Tibial nerve (tissue), 4 donors: ENCODE results near the gene SUOX. TPM values are rescaled to one million over a fixed set of nuclear protein-coding genes. Genes with fewer than 3 reads are reported as not detected.
"Not testable (repeated sequence)": the region's sequence is repeated elsewhere in the genome, so short reads cannot be mapped to it uniquely, and the experiment has no call there.

Experiments
- DNase-seq, 2 donors: peaks; one replicate each; pipeline ENCODE4 v3.0.0-alpha.2; 2019; ENCODE audit warnings: low spot score in 2 of 2
- H3K27ac ChIP-seq, 4 donors: fragments of 200-600 bp; sonication (generic) in 3 of 4; one replicate each; pipeline ENCODE4 v1.5.1; 2017 to 2019; ENCODE audit warnings: mild to moderate bottlenecking in 1 of 4
- H3K27me3 ChIP-seq, 2 donors: fragments of 200-600 bp; sonication (generic) in 1 of 2; one replicate each; pipeline versions ENCODE4 v1.5.1 to v1.6.0; 2017 to 2019
- H3K36me3 ChIP-seq, 3 donors: fragments of 200-600 bp; sonication (generic); one replicate each; pipeline ENCODE4 v1.5.1; 2018 to 2019
- H3K4me1 ChIP-seq, 4 donors: fragments of 200-600 bp; sonication (generic) in 3 of 4; one replicate each; pipeline ENCODE4 v1.5.1; 2017 to 2019
- H3K4me3 ChIP-seq, 4 donors: fragments of 200-600 bp; sonication (generic) in 3 of 4; one replicate each; pipeline ENCODE4 v1.5.1; 2017 to 2019; ENCODE audit warnings: mild to moderate bottlenecking in 1 of 4, moderate library complexity in 1 of 4
- H3K9me3 ChIP-seq, 4 donors: fragments of 200-600 bp; sonication (generic) in 3 of 4; one replicate each; pipeline ENCODE4 v1.5.1; 2017 to 2019
- CTCF ChIP-seq, 5 experiments: fragments of 200-600 bp in 3 of 5; fragments of 450-650 bp in 2 of 5; sonication (generic) in 3 of 5; IDR thresholded peaks; one replicate each; pipeline ENCODE4 v1.5.1; 2016 to 2019; ENCODE audit warnings: antibody characterized with exemption in 5 of 5, mild to moderate bottlenecking in 3 of 5, moderate library complexity in 2 of 5
- EP300 ChIP-seq, 2 donors: sonication (generic); formaldehyde crosslinking; IDR thresholded peaks; one replicate each; pipeline ENCODE4 v1.6.1; 2017; ENCODE audit warnings: antibody characterized with exemption in 2 of 2, mild to moderate bottlenecking in 1 of 2
- POLR2A ChIP-seq, 2 donors: fragments of 450-650 bp; IDR thresholded peaks; one replicate each; pipeline ENCODE4 v1.6.1; 2017; ENCODE audit warnings: antibody characterized with exemption in 2 of 2, mild to moderate bottlenecking in 2 of 2, moderate library complexity in 2 of 2
- WGBS, 2 donors: methylation state at CpG; one replicate each; pipeline ENCODE4 v1.1.5; 2018; 5-methylcytosine and 5-hydroxymethylcytosine counted together
- total RNA-seq, 4 donors: library from RNA; depleted of rRNA; stranded (reverse); fragments of >200 nt; gene quantifications; one replicate each; pipeline ENCODE4 v1.1.0, GENCODE V29; 2016

Gene SUOX
- total RNA-seq, 4 donors from 2014 or later, result 20.4 to 39.1 (median 28.1) TPM

- 0% methylated on average over 15 of the region's 15 CpGs for WGBS, 2 donors
- TF ChIP-seq CTCF (IDR thresholded peaks at IDR 0.05) (no peak), POLR2A (IDR thresholded peaks at IDR 0.05) (no peak), EP300 (IDR thresholded peaks at IDR 0.05) (no peak)
- Histone ChIP-seq H3K4me3 (peak overlapping the region; percentile 81 to 99 (median 90)), H3K27ac (peak overlapping the region; percentile 95 to 97 (median 96)), H3K36me3 (peaks cover 0 to 26% (median 0%) of the 10 kb centered on the region in 3 donors), H3K27me3 (no peaks in the 10 kb centered on the region), H3K4me1 (peaks cover 0 to 44% (median 6%) of the 10 kb centered on the region in 4 donors), H3K9me3 (no peaks in the 10 kb centered on the region)
- DNase-seq, result no peak
Observed at GRCh38 chr12:55974308-55974730, 22.8 kb upstream of the SUOX start.

DNA sequence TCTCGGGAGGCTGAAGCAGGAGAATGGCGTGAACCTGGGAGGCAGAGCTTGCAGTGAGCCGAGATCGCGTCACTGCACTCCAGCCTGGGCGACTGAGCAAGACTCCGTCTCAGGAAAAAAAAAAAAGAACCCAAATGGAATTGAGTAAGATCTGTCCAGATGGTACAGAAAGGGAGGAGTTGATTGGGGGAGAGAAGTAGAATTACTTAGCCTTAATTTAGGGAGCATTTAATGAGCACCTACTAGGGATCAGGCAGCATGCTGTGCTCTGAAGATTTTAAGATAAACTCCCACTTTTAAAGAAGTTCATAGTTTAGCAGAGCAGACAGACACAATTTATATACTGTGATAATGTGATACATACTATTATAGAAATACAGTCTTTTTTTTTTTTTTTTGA, 18.7 kb upstream of the SUOX start:
- no peak overlapping the region for H3K27ac ChIP-seq
- H3K27me3 ChIP-seq, result no peaks in the 10 kb centered on the region
- peaks cover 0 to 38% (median 6%) of the 10 kb centered on the region in 4 donors for H3K4me1 ChIP-seq
- 94 to 97% methylated on average over 7 of the region's 7 CpGs for WGBS, 2 donors
- peaks cover 0 to 32% (median 0%) of the 10 kb centered on the region in 3 donors for H3K36me3 ChIP-seq
- TF ChIP-seq POLR2A (IDR thresholded peaks at IDR 0.05) (no peak), EP300 (IDR thresholded peaks at IDR 0.05) (no peak), CTCF (IDR thresholded peaks at IDR 0.05) (no peak)
- no peaks in the 10 kb centered on the region for H3K9me3 ChIP-seq
- DNase-seq, result no peak
- H3K4me3 ChIP-seq, result no peak overlapping the region

DNA sequence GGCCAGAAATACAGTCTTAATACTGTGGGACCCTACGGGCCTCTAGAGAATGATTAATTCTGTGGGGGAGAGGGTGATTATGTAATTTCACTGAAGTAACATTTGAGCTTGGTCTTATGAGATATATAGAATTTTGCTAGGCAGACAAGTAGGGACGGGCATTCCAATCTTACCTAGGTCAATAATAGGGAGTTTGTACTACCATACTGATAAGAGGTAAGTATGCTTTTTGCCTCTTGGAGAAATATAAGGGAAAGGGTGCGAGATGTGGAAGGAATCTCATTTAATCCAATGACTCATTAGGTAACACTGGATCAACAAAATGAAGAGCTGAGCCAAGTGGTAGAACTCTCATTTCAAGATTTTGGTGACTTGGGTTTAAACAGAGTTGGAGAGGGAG, 18.0 kb upstream of the SUOX start:
- Histone ChIP-seq H3K27me3 (no peaks in the 10 kb centered on the region), H3K4me3 (no peak overlapping the region), H3K27ac (no peak overlapping the region), H3K4me1 (peaks cover 0 to 38% (median 6%) of the 10 kb centered on the region in 4 donors), H3K9me3 (no peaks in the 10 kb centered on the region), H3K36me3 (peaks cover 0 to 36% (median 0%) of the 10 kb centered on the region in 3 donors)
- no peak for DNase-seq
- no peak for TF ChIP-seq EP300 (IDR thresholded peaks at IDR 0.05)
- no peak for TF ChIP-seq POLR2A (IDR thresholded peaks at IDR 0.05)
- TF ChIP-seq CTCF (IDR thresholded peaks at IDR 0.05), result no peak
- 90 to 93% methylated on average over 3 of the region's 3 CpGs for WGBS, 2 donors

DNA sequence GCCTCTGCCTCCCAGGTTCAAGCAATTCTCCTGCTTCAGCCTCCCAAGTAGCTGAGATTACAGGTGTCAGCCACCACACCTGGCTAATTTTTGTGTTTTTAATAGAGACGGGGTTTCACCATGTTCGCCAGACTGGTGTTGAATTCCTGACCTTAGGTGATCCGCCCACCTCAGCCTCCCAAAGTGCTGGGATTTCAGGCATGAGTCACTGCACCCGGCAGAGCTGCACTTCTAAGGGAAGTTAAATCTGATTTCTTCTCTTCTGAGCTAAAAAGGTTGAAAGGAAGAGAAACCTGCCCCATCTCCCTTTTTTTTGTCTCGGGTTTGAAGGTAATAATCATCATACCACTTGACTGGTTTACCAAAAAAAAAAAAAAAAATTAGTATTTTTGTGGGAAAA, 15.2 kb upstream of the SUOX start:
- not testable (repeated sequence) for H3K27me3 ChIP-seq, H3K27ac ChIP-seq, H3K4me3 ChIP-seq, H3K9me3 ChIP-seq, DNase-seq
- WGBS, 2 donors, result 66 to 80% methylated on average over 5 of the region's 5 CpGs
- Histone ChIP-seq H3K4me1 (peaks cover 0 to 13% (median 0%) of the 10 kb centered on the region in 4 donors), H3K36me3 (peaks cover 0 to 63% (median 0%) of the 10 kb centered on the region in 3 donors)

GRCh38 chr12:55982319-55982936, 14.6 kb upstream of the SUOX start:
- Histone ChIP-seq H3K4me3 (no peak overlapping the region), H3K4me1 (peaks cover 0 to 7% (median 0%) of the 10 kb centered on the region in 4 donors), H3K9me3 (no peaks in the 10 kb centered on the region), H3K36me3 (peaks cover 0 to 69% (median 0%) of the 10 kb centered on the region in 3 donors), H3K27me3 (no peaks in the 10 kb centered on the region), H3K27ac (no peak overlapping the region)
- no peak for DNase-seq
- WGBS, 2 donors, result 63 to 68% methylated on average over 3 of the region's 3 CpGs
- TF ChIP-seq CTCF (IDR thresholded peaks at IDR 0.05) (no peak), POLR2A (IDR thresholded peaks at IDR 0.05) (no peak), EP300 (IDR thresholded peaks at IDR 0.05) (no peak)
